Lower lobe of right lung (tissue), 2 donors: ENCODE results near the gene RAP1GAP. TPM values are rescaled to one million over a fixed set of nuclear protein-coding genes. Genes with fewer than 3 reads are reported as not detected.

Experiments
- ATAC-seq, 2 donors: fragments of 200-7000 bp; cut with Tn5 transposase; one replicate each; pipeline ENCODE4 v1.9.1; 2020 to 2022; ENCODE audit warnings: mild to moderate bottlenecking in 2 of 2, moderate library complexity in 2 of 2
- DNase-seq: peaks from one replicate; pipeline ENCODE4 v3.0.0-alpha.2; 2020
- H3K27ac ChIP-seq: fragments of 200-600 bp; one replicate; pipeline ENCODE4 v1.8.0; 2022
- H3K27me3 ChIP-seq: fragments of 200-600 bp; one replicate; pipeline ENCODE4 v1.8.0; 2022; ENCODE audit warnings: low read depth
- H3K36me3 ChIP-seq: fragments of 200-600 bp; one replicate; pipeline ENCODE4 v1.8.0; 2022; ENCODE audit warnings: mild to moderate bottlenecking
- H3K4me1 ChIP-seq: fragments of 200-600 bp; one replicate; pipeline ENCODE4 v1.8.0; 2022
- H3K4me3 ChIP-seq: fragments of 200-600 bp; one replicate; pipeline ENCODE4 v1.8.0; 2022; ENCODE audit warnings: mild to moderate bottlenecking
- H3K9me3 ChIP-seq: fragments of 200-600 bp; one replicate; pipeline ENCODE4 v1.8.0; 2022
- CTCF ChIP-seq: fragments of 200-600 bp; IDR thresholded peaks from one replicate; pipeline ENCODE4 v1.8.0; 2022; ENCODE audit warnings: antibody characterized with exemption, mild to moderate bottlenecking
- intact Hi-C: fragments of 100-400 bp; cut with DNase I; formaldehyde crosslinking; loops from one replicate; pipeline ENCODE4 v1.11.0; 2022
- total RNA-seq: library from RNA; stranded (reverse); fragmentation: NEBNext Ultra II Directional; extraction: Animal tissue kit (Norgen Biotek cat#: 25700); gene quantifications from one replicate; pipeline ENCODE4 v1.2.1, GENCODE V29; 2021
- donor health status: DM: no; HTN: yes; CAD: no; lungs with severe emphysema.

The RAP1GAP gene
- total RNA-seq, 1 donor from 2014 or later: 33.7 TPM

- no peak for TF ChIP-seq CTCF
- Histone ChIP-seq H3K27ac (no peak overlapping the region), H3K9me3 (no peaks in the 10 kb centered on the region), H3K27me3 (no peaks in the 10 kb centered on the region), H3K4me1 (no peaks in the 10 kb centered on the region), H3K36me3 (no peaks in the 10 kb centered on the region), H3K4me3 (no peak overlapping the region)
- DNase-seq (no peak), ATAC-seq (no peak)
- intact Hi-C loops: no loop called here
Measured at GRCh38 chr1:21610989-21611785, 58.0 kb downstream of the RAP1GAP start.

- no peak overlapping the region for H3K27ac ChIP-seq
- no peak overlapping the region for H3K4me3 ChIP-seq
- DNase-seq (no peak), ATAC-seq (no peak)
- intact Hi-C loops: no loop called here
- H3K27me3 ChIP-seq: no peaks in the 10 kb centered on the region
- H3K36me3 ChIP-seq: no peaks in the 10 kb centered on the region
- no peaks in the 10 kb centered on the region for H3K4me1 ChIP-seq
- TF ChIP-seq CTCF: no peak
- no peaks in the 10 kb centered on the region for H3K9me3 ChIP-seq
Measured at GRCh38 chr1:21610027-21610426, 59.1 kb downstream of the RAP1GAP start.

GRCh38 chr1:21608798-21609197 is 60.4 kb downstream of the RAP1GAP start:
- H3K27me3 ChIP-seq: no peaks in the 10 kb centered on the region
- H3K9me3 ChIP-seq: no peaks in the 10 kb centered on the region
- H3K4me1 ChIP-seq: no peaks in the 10 kb centered on the region
- H3K27ac ChIP-seq: no peak overlapping the region
- DNase-seq: no peak
- no peaks in the 10 kb centered on the region for H3K36me3 ChIP-seq
- no peak for TF ChIP-seq CTCF
- no peak overlapping the region for H3K4me3 ChIP-seq
- intact Hi-C loops: no loop called here
- ATAC-seq: no peak

GRCh38 chr1:21607549-21608529 is 61.3 kb downstream of the RAP1GAP start:
- Histone ChIP-seq H3K9me3 (no peaks in the 10 kb centered on the region), H3K4me3 (no peak overlapping the region), H3K36me3 (no peaks in the 10 kb centered on the region), H3K4me1 (no peaks in the 10 kb centered on the region), H3K27me3 (no peaks in the 10 kb centered on the region), H3K27ac (no peak overlapping the region)
- DNase-seq (peak; percentile 91), ATAC-seq (peak; percentile 88 to 93)
- no peak for TF ChIP-seq CTCF
- intact Hi-C loops: no loop called here

GRCh38 chr1:21605964-21606705 is 63.0 kb downstream of the RAP1GAP start:
- Histone ChIP-seq H3K9me3 (no peaks in the 10 kb centered on the region), H3K4me1 (no peaks in the 10 kb centered on the region), H3K27ac (no peak overlapping the region), H3K4me3 (no peak overlapping the region), H3K27me3 (peaks cover 6% of the 10 kb centered on the region), H3K36me3 (no peaks in the 10 kb centered on the region)
- no peak for DNase-seq
- peak; percentile 2 to 16 for ATAC-seq
- no peak for TF ChIP-seq CTCF
- intact Hi-C loops: no loop called here
